Activated CD8-positive, alpha-beta T cell treated with anti-CD3 and anti-CD28 coated beads for 36 hours (primary cell): ENCODE measurements around the gene PTPRCAP. TPM values are rescaled to one million over a fixed set of nuclear protein-coding genes. Genes with fewer than 3 reads are reported as not detected.
A peak's percentile ranks its signal among the peaks of the same experiment; 100 is the strongest.

Experiments
- ATAC-seq: fragments of 200-7000 bp; cut with Tn5 transposase; one replicate; pipeline ENCODE4 v1.10.0; 2021; ENCODE audit warnings: mild to moderate bottlenecking, moderate library complexity
- CTCF ChIA-PET: fragments of 350-600 bp; sonication (Branson Sonifier 250); formaldehyde crosslinking; loops from one replicate; lab custom pipeline; 2021; ENCODE audit warnings: antibody characterized with exemption; lab: Charles Lee
- POLR2A ChIA-PET: fragments of 350-600 bp; sonication (Branson Sonifier 250); formaldehyde crosslinking; loops from one replicate; lab custom pipeline; 2021; ENCODE audit warnings: antibody characterized with exemption; lab: Charles Lee
- DNase-seq: peaks from one replicate; pipeline ENCODE4 v3.0.0-alpha.2; 2020
- H3K27ac Mint-ChIP-seq: one replicate; pipeline ENCODE4 v1.8.0; 2021; ENCODE audit warnings: mild to moderate bottlenecking, mixed read lengths
- H3K27me3 Mint-ChIP-seq: one replicate; pipeline ENCODE4 v1.8.0; 2021; ENCODE audit warnings: mixed read lengths
- H3K36me3 Mint-ChIP-seq: one replicate; pipeline ENCODE4 v1.8.0; 2021; ENCODE audit warnings: low read depth, mixed read lengths
- H3K4me1 Mint-ChIP-seq: one replicate; pipeline ENCODE4 v1.8.0; 2021; ENCODE audit warnings: low read depth, mixed read lengths
- H3K4me3 Mint-ChIP-seq: one replicate; pipeline ENCODE4 v1.8.0; 2021; ENCODE audit warnings: mild to moderate bottlenecking, moderate library complexity, mixed read lengths
- H3K9me3 Mint-ChIP-seq: one replicate; pipeline ENCODE4 v1.8.0; 2021; ENCODE audit warnings: mixed read lengths
- CTCF ChIP-seq: fragments of 200-600 bp; IDR thresholded peaks from one replicate; pipeline ENCODE4 v1.8.0; 2022; ENCODE audit warnings: antibody characterized with exemption, mild to moderate bottlenecking
- intact Hi-C: fragments of 100-400 bp; cut with micrococcal nuclease; formaldehyde crosslinking; loops from one replicate; pipeline ENCODE4 v1.10.0; 2022
- total RNA-seq, 2 experiments: library from RNA; stranded (reverse); gene quantifications; one replicate each; pipeline ENCODE4 v1.2.3, GENCODE V29; 2021

Gene PTPRCAP
- total RNA-seq, 2 experiments from 2014 or later: 107 to 114 TPM

GRCh38 chr11:67406969-67407687 lies 30.4 kb downstream of the PTPRCAP start:
- no peak for TF ChIP-seq CTCF
- ChIA-PET POLR2A (interaction anchor here (0.6 to 3.6 kb wide), 14 partner anchors 10 to 100 kb away, joined by 3 to 75 read pairs (median 4); partner anchors contain the start of genes PTPRCAP, RAD9A, RPS6KB2 and TMEM134), CTCF (interaction anchor here (0.6 to 3.5 kb wide), 5 partner anchors 12 to 100 kb away, joined by 3 to 20 read pairs (median 3); partner anchors contain the start of genes CDK2AP2 and POLD4)
- intact Hi-C loops: loop anchor here (10.0 kb wide), 1 partner anchor 78 kb away; the partner anchor contains the start of gene AIP
- peaks cover 56% of the 10 kb centered on the region for H3K36me3 Mint-ChIP-seq
- H3K27ac Mint-ChIP-seq: peak overlapping the region; percentile 86
- no peaks in the 10 kb centered on the region for H3K9me3 Mint-ChIP-seq
- peak overlapping the region; percentile 87 for H3K4me3 Mint-ChIP-seq
- H3K27me3 Mint-ChIP-seq: no peaks in the 10 kb centered on the region
- DNase-seq (peak; percentile 47), ATAC-seq (no peak)
- H3K4me1 Mint-ChIP-seq: peaks cover 58% of the 10 kb centered on the region

GRCh38 chr11:67406420-67406968 lies 31.0 kb downstream of the PTPRCAP start:
- H3K36me3 Mint-ChIP-seq: peaks cover 56% of the 10 kb centered on the region
- DNase-seq: no peak

GRCh38 chr11:67405688-67406339 lies 31.7 kb downstream of the PTPRCAP start:
- no peak for TF ChIP-seq CTCF
- ATAC-seq (no peak), DNase-seq (no peak)
- Mint-ChIP-seq H3K27ac (peak overlapping the region; percentile 86), H3K9me3 (no peaks in the 10 kb centered on the region), H3K4me3 (peak overlapping the region; percentile 87), H3K4me1 (peaks cover 45% of the 10 kb centered on the region), H3K27me3 (no peaks in the 10 kb centered on the region), H3K36me3 (peaks cover 57% of the 10 kb centered on the region)
- intact Hi-C loops: loop anchor here (10.0 kb wide), 1 partner anchor 79 kb away; the partner anchor contains the start of gene AIP
- POLR2A ChIA-PET: interaction anchor here (0.8 to 6.6 kb wide), 6 partner anchors 14 to 128 kb away, joined by 3 to 130 read pairs (median 8); partner anchors contain the start of gene PTPRCAP
- CTCF ChIA-PET: interaction anchor here (0.8 to 1.8 kb wide), 5 partner anchors 12 to 79 kb away, joined by 3 to 6 read pairs (median 4); partner anchors contain the start of gene RAD9A

More at GRCh38 chr11:67406420-67406968, 31.0 kb downstream of the PTPRCAP start:
- intact Hi-C loops: loop anchor here (10.0 kb wide), 1 partner anchor 78 kb away; the partner anchor contains the start of gene AIP
- Mint-ChIP-seq H3K27ac (peak overlapping the region; percentile 86), H3K4me3 (peak overlapping the region; percentile 87), H3K27me3 (no peaks in the 10 kb centered on the region), H3K4me1 (peaks cover 52% of the 10 kb centered on the region), H3K9me3 (no peaks in the 10 kb centered on the region)
- ATAC-seq: no peak
- ChIA-PET CTCF (interaction anchor here (0.6 to 3.5 kb wide), 3 partner anchors 13 to 53 kb away, joined by 3 to 20 read pairs (median 4); partner anchors contain the start of gene POLD4), POLR2A (interaction anchor here (0.6 to 3.6 kb wide), 10 partner anchors 12 to 78 kb away, joined by 3 to 75 read pairs (median 4); partner anchors contain the start of genes PTPRCAP, RAD9A, RPS6KB2 and TMEM134)
- TF ChIP-seq CTCF: no peak

- ChIA-PET CTCF (interaction anchor here (0.8 to 2.8 kb wide), 7 partner anchors 9 to 79 kb away, joined by 3 to 7 read pairs (median 4); partner anchors contain the start of gene RAD9A), POLR2A (interaction anchor here (0.8 to 6.6 kb wide), 8 partner anchors 7 to 128 kb away, joined by 3 to 130 read pairs (median 8); partner anchors contain the start of gene PTPRCAP)
- Mint-ChIP-seq H3K27me3 (no peaks in the 10 kb centered on the region), H3K4me3 (peak overlapping the region; percentile 87), H3K27ac (peak overlapping the region; percentile 86), H3K9me3 (no peaks in the 10 kb centered on the region), H3K4me1 (peaks cover 44% of the 10 kb centered on the region), H3K36me3 (peaks cover 58% of the 10 kb centered on the region)
- no peak for ATAC-seq
- DNase-seq: peak; percentile 66
- intact Hi-C loops: loop anchor here (10.0 kb wide), 1 partner anchor 80 kb away; the partner anchor contains the start of gene AIP
- TF ChIP-seq CTCF: no peak
Measured at GRCh38 chr11:67405196-67405567, 32.3 kb downstream of the PTPRCAP start.
